IPS-18a (cell line): Measurements from ENCODE around the gene OLR1.

Experiments
- H3K27ac ChIP-seq: one replicate; pipeline ENCODE4 v1.5.1; 2013; ENCODE audit warnings: low read length
- H3K27me3 ChIP-seq: one replicate; pipeline ENCODE4 v1.6.1; 2013; ENCODE audit warnings: mild to moderate bottlenecking, low read length; ENCODE audit not compliant: control insufficient read depth, insufficient read depth
- H3K36me3 ChIP-seq: one replicate; pipeline ENCODE4 v1.6.1; 2013; ENCODE audit warnings: low read depth, low read length; ENCODE audit not compliant: control insufficient read depth
- H3K4me1 ChIP-seq: one replicate; pipeline ENCODE4 v1.6.1; 2013; ENCODE audit warnings: low read depth, low read length; ENCODE audit not compliant: control insufficient read depth
- H3K4me3 ChIP-seq: one replicate; pipeline ENCODE4 v1.5.1; 2013; ENCODE audit warnings: low read length
- H3K9ac ChIP-seq: one replicate; pipeline ENCODE4 v1.6.1; 2013; ENCODE audit warnings: mild to moderate bottlenecking, low read length, moderate library complexity
- H3K9me3 ChIP-seq: one replicate; pipeline ENCODE4 v1.6.1; 2013; ENCODE audit warnings: low read depth, low read length; ENCODE audit not compliant: control insufficient read depth

Gene OLR1

DNA sequence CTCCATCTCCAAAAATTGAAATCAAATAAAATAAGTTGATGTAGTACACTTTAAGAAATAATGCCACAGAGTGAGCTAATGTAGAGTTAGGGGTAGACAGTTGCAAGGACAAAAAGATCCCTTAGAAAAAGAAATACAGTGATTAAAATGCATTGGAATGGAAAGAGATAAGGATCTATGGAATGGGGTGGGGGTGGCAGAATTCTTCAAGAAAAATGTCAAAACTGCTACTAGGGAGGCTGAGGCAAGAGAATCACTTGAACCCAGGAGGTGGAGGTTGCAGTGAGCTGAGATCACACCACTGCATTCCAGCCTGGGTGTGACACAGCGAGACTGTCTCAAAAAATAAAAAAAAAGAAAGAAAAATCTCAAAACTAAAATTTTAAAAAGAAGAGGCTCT lies 6.5 kb downstream of the OLR1 start:
- Histone ChIP-seq H3K4me3 (no peak overlapping the region), H3K9ac (no peak overlapping the region), H3K36me3 (no peaks in the 10 kb centered on the region), H3K27me3 (no peaks in the 10 kb centered on the region), H3K9me3 (no peaks in the 10 kb centered on the region), H3K27ac (no peak overlapping the region), H3K4me1 (no peaks in the 10 kb centered on the region)

DNA sequence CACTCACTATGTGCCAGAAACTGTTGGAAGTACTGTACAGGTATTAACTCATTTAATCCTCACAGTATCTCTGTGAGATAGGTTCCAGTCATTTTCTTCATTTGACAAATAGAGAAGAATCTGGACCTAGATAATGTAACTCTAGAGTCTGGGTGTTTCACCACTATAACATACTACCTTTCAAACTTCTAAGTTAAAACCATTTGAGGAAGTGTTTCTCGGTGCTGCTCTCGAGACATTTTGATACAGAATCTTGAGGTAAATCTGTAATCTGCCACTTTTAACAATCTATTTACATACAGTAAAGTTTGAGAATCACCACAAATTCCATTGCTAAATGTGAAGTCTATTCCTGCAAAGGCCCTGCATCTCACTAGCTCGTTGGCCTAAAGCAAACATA lies 8.8 kb downstream of the OLR1 start:
- no peaks in the 10 kb centered on the region for H3K4me1 ChIP-seq
- H3K27me3 ChIP-seq: no peaks in the 10 kb centered on the region
- no peaks in the 10 kb centered on the region for H3K9me3 ChIP-seq
- H3K27ac ChIP-seq: no peak overlapping the region
- H3K36me3 ChIP-seq: no peaks in the 10 kb centered on the region
- H3K9ac ChIP-seq: no peak overlapping the region
- H3K4me3 ChIP-seq: no peak overlapping the region

DNA sequence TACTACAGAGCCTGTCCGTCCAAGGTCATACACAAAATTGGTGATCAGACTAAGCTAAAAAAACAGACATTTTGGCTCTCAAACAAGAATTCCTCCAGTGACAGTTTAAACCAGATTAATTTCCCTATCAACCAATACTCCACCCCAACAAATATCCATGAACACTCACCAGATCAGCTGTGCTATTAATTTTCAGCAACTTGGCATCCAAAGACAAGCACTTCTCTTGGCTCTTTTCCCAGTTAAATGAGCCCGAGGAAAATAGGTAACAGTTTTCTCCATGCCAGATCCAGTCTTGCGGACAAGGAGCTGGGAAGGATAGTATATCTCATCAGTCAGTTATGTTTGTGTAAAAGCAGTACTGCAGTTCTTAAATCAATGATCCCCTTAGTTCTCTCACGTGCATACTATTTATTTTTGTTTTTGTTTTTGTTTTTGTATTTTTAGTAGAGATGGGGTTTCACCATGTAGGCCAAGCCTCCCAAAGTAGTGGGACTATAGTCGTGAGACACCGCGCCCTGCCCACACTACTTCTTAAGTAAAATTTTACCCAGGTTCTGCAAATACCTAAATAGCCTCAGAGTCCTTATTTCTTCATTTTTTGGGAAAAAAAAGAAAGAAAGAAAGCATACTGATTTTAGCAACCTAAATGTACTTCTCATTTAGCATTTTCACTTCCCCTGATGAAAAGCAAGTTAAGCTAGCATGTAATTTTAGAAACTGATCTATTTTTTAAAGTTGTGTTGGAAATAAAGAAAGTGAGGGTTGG lies 11.1 kb downstream of the OLR1 start:
- H3K4me1 ChIP-seq: no peaks in the 10 kb centered on the region
- no peaks in the 10 kb centered on the region for H3K36me3 ChIP-seq
- no peak overlapping the region for H3K9ac ChIP-seq
- H3K9me3 ChIP-seq: no peaks in the 10 kb centered on the region
- no peak overlapping the region for H3K4me3 ChIP-seq
- no peaks in the 10 kb centered on the region for H3K27me3 ChIP-seq
- no peak overlapping the region for H3K27ac ChIP-seq

DNA sequence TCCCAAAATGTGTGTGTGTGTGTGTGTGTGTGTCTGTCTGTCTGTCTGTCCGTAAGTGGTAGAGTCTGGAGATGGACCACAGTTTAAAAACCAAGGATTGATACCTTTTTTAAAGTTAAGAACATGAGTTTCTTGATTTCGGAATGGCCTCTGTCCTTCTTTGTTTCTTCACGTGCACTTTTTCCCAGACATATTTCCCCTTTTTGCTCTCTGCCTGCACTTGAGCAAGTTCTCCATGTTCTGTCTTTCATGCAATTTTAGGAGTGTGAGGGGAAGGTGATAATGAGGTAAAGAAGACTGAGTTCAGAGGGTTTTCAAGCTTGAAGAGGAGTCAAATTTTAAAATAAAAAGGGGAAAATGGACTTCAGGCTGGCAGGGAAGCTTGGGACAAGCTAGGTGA lies 12.7 kb downstream of the OLR1 start:
- no peak overlapping the region for H3K9ac ChIP-seq
- H3K27me3 ChIP-seq: no peaks in the 10 kb centered on the region
- no peaks in the 10 kb centered on the region for H3K4me1 ChIP-seq
- H3K4me3 ChIP-seq: no peak overlapping the region
- no peaks in the 10 kb centered on the region for H3K36me3 ChIP-seq
- H3K27ac ChIP-seq: no peak overlapping the region
- no peaks in the 10 kb centered on the region for H3K9me3 ChIP-seq

DNA sequence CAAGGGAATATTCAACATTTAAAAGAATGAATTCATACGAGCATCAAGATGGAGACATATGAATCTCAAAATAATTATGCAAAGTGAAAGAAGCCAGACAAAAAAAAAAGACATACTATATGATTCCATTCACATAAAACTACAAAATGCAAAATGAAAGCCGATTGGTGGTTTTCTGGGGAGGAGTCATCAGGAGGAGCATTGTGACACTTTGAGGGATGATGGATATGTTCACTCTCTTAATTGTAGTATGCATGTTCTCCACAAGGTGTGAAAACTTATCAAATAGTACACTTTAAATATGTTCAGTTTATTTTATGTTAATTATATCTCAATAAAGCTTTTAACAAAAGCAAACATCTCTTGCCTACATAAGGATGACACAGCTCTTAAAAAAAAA lies 13.5 kb downstream of the OLR1 start:
- no peaks in the 10 kb centered on the region for H3K4me1 ChIP-seq
- H3K4me3 ChIP-seq: no peak overlapping the region
- H3K27me3 ChIP-seq: no peaks in the 10 kb centered on the region
- no peak overlapping the region for H3K9ac ChIP-seq
- H3K27ac ChIP-seq: no peak overlapping the region
- no peaks in the 10 kb centered on the region for H3K36me3 ChIP-seq
- H3K9me3 ChIP-seq: no peaks in the 10 kb centered on the region

DNA sequence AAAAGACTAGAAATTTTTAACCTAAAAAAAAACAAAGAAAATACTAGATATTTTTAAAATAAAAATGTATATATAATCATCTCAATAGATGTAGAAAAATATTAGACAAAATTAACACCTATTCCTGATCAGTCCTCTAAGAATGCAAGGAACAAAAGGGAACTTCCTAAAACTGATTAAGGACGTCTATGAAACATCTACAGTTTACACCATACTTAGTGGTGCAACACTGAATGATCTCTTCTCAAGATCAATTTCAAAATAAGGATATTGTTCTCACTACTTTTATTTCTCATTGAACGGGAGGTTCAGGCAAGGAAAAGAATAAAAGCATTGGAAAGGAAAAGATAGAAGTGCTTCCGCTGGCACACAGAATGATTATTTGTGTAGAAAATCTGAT lies 16.0 kb downstream of the OLR1 start:
- Histone ChIP-seq H3K9ac (no peak overlapping the region), H3K27me3 (no peaks in the 10 kb centered on the region), H3K36me3 (no peaks in the 10 kb centered on the region), H3K4me1 (no peaks in the 10 kb centered on the region), H3K27ac (no peak overlapping the region), H3K9me3 (no peaks in the 10 kb centered on the region), H3K4me3 (no peak overlapping the region)

DNA sequence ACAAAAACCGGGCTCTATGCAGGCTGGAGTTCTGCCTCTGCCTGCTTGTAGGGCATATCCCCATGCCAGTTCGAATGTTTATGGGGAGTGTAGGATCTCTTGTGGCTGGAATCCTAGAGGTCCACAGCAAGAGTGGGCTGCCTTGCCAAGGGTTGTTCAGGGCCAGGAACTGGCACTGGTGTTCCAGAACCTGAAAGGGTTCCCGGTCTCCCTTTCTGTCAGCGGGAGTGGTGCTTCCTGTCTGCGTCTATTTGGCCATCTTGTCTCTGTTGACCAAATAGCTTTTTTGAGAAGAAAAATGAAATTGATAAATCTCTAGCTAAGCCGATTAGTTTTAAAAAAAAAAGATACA lies 17.8 kb downstream of the OLR1 start:
- H3K27ac ChIP-seq: no peak overlapping the region
- H3K9me3 ChIP-seq: no peaks in the 10 kb centered on the region
- H3K9ac ChIP-seq: peak overlapping the region; percentile 74
- no peaks in the 10 kb centered on the region for H3K4me1 ChIP-seq
- peak overlapping the region; percentile 63 for H3K4me3 ChIP-seq
- no peaks in the 10 kb centered on the region for H3K36me3 ChIP-seq
- no peaks in the 10 kb centered on the region for H3K27me3 ChIP-seq

DNA sequence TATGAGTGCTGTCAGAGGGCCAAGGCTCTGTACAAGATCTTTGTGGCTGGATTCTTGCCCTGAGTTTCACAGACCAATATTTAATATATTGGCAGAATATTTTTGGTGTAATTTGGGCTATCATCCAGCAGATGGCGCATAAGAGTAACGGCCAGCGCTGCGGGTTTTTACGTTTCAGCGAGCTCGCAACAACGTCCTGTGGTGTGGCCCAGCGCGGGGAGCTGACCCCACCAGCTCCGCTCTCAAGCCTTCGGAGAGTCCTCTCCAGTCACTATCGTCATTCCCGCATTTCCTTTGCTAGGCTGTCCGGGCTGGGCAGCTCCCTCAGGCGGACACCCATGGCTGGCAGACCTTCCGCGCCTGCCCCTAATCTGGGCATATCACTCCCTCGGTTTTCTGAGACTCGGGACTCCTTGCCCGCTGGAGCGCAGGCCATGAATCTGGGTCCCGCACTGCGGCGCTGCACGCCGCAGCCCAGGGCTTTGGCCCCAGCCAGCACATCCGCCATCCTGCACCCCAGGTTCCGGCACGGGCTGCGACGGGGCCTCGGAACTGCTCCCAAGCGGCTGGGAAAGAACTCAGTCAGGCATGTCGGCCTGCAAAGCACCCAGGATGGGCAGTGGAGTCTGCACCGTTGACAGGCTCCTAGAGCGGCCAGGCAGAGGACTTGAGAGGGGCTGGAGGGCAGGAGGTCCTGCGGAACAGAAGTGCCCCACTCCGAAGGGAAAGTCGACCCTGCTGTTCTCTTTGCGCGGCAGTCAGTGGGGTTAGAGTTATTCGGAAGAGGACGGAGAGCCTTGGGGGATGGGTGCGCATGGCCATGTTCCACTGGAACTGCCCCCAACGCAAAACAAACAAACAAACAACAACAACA lies 18.4 kb downstream of the OLR1 start:
- Histone ChIP-seq H3K27ac (no peak overlapping the region), H3K9me3 (no peaks in the 10 kb centered on the region), H3K4me1 (no peaks in the 10 kb centered on the region), H3K27me3 (no peaks in the 10 kb centered on the region), H3K9ac (peak overlapping the region; percentile 74), H3K36me3 (no peaks in the 10 kb centered on the region), H3K4me3 (peak overlapping the region; percentile 63)

DNA sequence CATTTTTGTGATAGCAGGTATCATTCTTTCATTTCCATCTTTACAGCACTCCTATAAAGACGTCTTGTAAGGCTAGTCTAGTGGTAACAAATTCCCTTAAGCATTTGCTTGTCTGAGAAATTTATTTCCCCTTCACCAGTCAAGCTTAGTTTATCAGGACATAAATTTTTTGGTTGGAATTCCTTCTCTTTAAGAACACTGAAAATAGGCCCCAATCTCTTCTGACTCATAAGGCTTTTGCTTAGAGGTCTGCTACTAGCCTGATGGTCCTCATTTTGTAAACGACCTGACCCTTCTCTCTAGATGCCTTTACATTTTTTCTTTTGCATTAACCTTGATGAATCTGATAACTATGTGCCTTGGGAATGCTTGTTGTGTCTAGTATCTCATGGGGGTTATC lies 20.3 kb downstream of the OLR1 start:
- H3K4me3 ChIP-seq: no peak overlapping the region

DNA sequence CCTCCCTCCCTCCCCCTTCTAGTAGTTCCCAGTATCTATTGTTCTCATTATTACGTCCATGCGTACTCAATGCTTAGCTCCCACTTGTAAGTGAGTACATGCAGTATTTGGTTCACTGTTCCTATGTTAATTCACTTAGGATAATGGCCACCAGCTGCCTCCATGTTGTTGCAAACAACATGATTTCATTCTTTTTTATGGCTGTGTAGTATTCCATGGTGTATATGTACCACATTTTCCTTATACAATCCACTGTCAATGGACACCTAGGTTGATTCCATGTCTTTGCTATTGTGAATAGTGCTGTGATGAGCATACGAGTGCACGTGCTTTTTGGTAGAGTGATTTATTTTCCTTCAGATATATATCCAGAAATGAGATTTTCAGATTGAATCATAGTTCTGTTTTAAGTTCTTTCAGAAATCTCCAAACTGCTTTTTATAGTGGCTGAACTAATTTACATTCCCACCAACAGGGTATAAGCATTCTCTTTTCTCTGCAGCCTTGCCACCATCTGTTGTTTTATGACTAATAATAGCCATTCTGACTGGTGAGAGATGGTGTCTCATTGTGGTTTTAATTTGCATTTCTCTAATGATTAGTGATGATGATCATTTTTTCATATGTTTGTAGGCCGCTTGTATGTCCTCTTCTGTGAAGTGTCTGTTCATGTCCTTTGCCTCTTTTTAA lies 24.1 kb downstream of the OLR1 start:
- no peaks in the 10 kb centered on the region for H3K27me3 ChIP-seq
- no peak overlapping the region for H3K27ac ChIP-seq
- no peaks in the 10 kb centered on the region for H3K4me1 ChIP-seq
- no peak overlapping the region for H3K9ac ChIP-seq
- H3K9me3 ChIP-seq: no peaks in the 10 kb centered on the region
- H3K36me3 ChIP-seq: no peaks in the 10 kb centered on the region
- no peak overlapping the region for H3K4me3 ChIP-seq

More for the DNA sequence above, 20.3 kb downstream of the OLR1 start:
- Histone ChIP-seq H3K9me3 (no peaks in the 10 kb centered on the region), H3K9ac (no peak overlapping the region), H3K27me3 (no peaks in the 10 kb centered on the region), H3K4me1 (no peaks in the 10 kb centered on the region), H3K36me3 (no peaks in the 10 kb centered on the region), H3K27ac (no peak overlapping the region)

DNA sequence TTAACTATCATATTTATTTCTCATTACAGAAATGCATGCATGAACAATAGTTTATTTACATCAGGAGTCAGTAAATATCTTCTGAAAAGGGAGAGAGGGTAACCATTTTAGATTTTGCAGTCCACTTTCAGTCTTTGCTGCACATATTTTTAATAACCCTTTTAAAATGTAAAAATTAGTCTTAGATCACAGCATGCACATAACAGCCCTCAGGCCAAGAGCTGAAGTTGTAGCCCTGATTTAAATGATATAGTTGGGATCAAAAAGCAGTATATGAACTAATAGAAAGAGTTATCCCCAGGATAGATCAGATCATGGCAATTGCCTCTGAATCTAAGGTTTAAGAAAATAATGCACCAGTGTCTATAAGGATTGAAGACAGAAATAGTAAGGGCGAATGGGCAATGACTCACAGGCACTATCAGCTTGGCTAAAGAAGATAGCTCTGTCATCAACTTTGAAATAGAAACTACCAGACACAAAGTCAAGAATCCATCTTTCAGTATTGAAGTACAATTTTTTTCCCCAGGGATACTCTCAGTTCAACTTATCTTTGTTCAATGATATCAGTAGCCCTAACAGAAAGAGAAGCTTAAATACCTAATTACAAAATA lies 28.8 kb downstream of the OLR1 start:
- Histone ChIP-seq H3K27me3 (no peaks in the 10 kb centered on the region), H3K4me1 (no peaks in the 10 kb centered on the region), H3K4me3 (no peak overlapping the region), H3K27ac (no peak overlapping the region), H3K9me3 (no peaks in the 10 kb centered on the region), H3K36me3 (no peaks in the 10 kb centered on the region), H3K9ac (no peak overlapping the region)
